ENCODE measurements around the gene GALNT6.
A peak's percentile ranks its signal among the peaks of the same experiment; 100 is the strongest.
"Not testable (repeated sequence)": the region's sequence is repeated elsewhere in the genome, so short reads cannot be mapped to it uniquely, and the experiment has no call there.

Gene GALNT6

GRCh38 chr12:51334764-51335163 lies 56.4 kb downstream of the GALNT6 start:
- DNase-seq (ENCODE audit: low read depth, low spot score): no peak
- no peak overlapping the region for H3K4me3 ChIP-seq (ENCODE audit: low read length)

- H3K4me3 ChIP-seq (ENCODE audit: low read length): no peak overlapping the region
- DNase-seq (ENCODE audit: low read depth, low spot score): no peak
Measured at GRCh38 chr12:51333536-51333935, 57.7 kb downstream of the GALNT6 start.

- DNase-seq (ENCODE audit: low read depth, low spot score): no peak
- no peak overlapping the region for H3K4me3 ChIP-seq (ENCODE audit: low read length)
Measured at GRCh38 chr12:51330186-51330585, 61.0 kb downstream of the GALNT6 start.

- DNase-seq (ENCODE audit: low read depth, low spot score): no peak
Measured at GRCh38 chr12:51329742-51330141, 61.5 kb downstream of the GALNT6 start.

GRCh38 chr12:51328587-51328986 lies 62.6 kb downstream of the GALNT6 start:
- DNase-seq (ENCODE audit: low read depth, low spot score): no peak
- no peak overlapping the region for H3K4me3 ChIP-seq (ENCODE audit: low read length)

More at GRCh38 chr12:51329742-51330141, 61.5 kb downstream of the GALNT6 start:
- no peak overlapping the region for H3K4me3 ChIP-seq (ENCODE audit: low read length)

GRCh38 chr12:51326698-51327439 lies 64.3 kb downstream of the GALNT6 start:
- no peak overlapping the region for H3K4me3 ChIP-seq (ENCODE audit: low read length)
- peak; percentile 61 for DNase-seq (ENCODE audit: low read depth, low spot score)

GRCh38 chr12:51324953-51325352 lies 66.3 kb downstream of the GALNT6 start:
- H3K4me3 ChIP-seq (ENCODE audit: low read length): no peak overlapping the region
- no peak for DNase-seq (ENCODE audit: low read depth, low spot score)

- DNase-seq (ENCODE audit: low read depth, low spot score): peak; percentile 69
- H3K4me3 ChIP-seq (ENCODE audit: low read length): peak within 1 kb of the TSS; percentile 82
Measured at GRCh38 chr12:51323966-51324895, 67.0 kb downstream of the GALNT6 start, which contains the start of gene BIN2. Gene BIN2, minus strand, starts transcription at chr12:51324174. Its CDS starts 72 bp downstream, at chr12:51324102.

GRCh38 chr12:51323317-51323960 lies 67.8 kb downstream of the GALNT6 start:
- peak; percentile 68 for DNase-seq (ENCODE audit: low read depth, low spot score)
- peak overlapping the region; percentile 82 for H3K4me3 ChIP-seq (ENCODE audit: low read length)

GRCh38 chr12:51322452-51322851 lies 68.8 kb downstream of the GALNT6 start:
- peak overlapping the region; percentile 82 for H3K4me3 ChIP-seq (ENCODE audit: low read length)
- no peak for DNase-seq (ENCODE audit: low read depth, low spot score)

- peak overlapping the region; percentile 11; the same call in 1 of the 2 replicates for H3K4me3 ChIP-seq (ENCODE audit: low read length)
- DNase-seq (ENCODE audit: low read depth, low spot score): no peak
Measured at GRCh38 chr12:51321882-51322281, 69.3 kb downstream of the GALNT6 start.

GRCh38 chr12:51320695-51321320 lies 70.4 kb downstream of the GALNT6 start:
- H3K4me3 ChIP-seq (ENCODE audit: low read length): peak overlapping the region; percentile 26
- DNase-seq (ENCODE audit: low read depth, low spot score): peak; percentile 92

- no peak for DNase-seq (ENCODE audit: low read depth, low spot score)
- no peak overlapping the region for H3K4me3 ChIP-seq (ENCODE audit: low read length)
Measured at GRCh38 chr12:51320311-51320694, 70.9 kb downstream of the GALNT6 start.

- DNase-seq (ENCODE audit: low read depth, low spot score): peak; percentile 86
- peak overlapping the region; percentile 10 for H3K4me3 ChIP-seq (ENCODE audit: low read length)
Measured at GRCh38 chr12:51318846-51319599, 72.2 kb downstream of the GALNT6 start.

GRCh38 chr12:51318057-51318806 lies 73.0 kb downstream of the GALNT6 start:
- DNase-seq (ENCODE audit: low read depth, low spot score); H3K4me3 ChIP-seq (ENCODE audit: low read length): not testable (repeated sequence)

- DNase-seq (ENCODE audit: low read depth, low spot score): no peak
- no peak overlapping the region for H3K4me3 ChIP-seq (ENCODE audit: low read length)
Measured at GRCh38 chr12:51311389-51311788, 79.8 kb downstream of the GALNT6 start.

- DNase-seq (ENCODE audit: low read depth, low spot score): no peak
- H3K4me3 ChIP-seq (ENCODE audit: low read length): no peak overlapping the region
Measured at GRCh38 chr12:51307655-51308593, 83.3 kb downstream of the GALNT6 start.
